ENCODE data around the gene PARP14. TPM values are rescaled to one million over a fixed set of nuclear protein-coding genes. Genes with fewer than 3 reads are reported as not detected.

The PARP14 gene
- total and polyA plus RNA-seq, 8 donors, result 5.0 to 49.7 (median 21.6) TPM

DNA sequence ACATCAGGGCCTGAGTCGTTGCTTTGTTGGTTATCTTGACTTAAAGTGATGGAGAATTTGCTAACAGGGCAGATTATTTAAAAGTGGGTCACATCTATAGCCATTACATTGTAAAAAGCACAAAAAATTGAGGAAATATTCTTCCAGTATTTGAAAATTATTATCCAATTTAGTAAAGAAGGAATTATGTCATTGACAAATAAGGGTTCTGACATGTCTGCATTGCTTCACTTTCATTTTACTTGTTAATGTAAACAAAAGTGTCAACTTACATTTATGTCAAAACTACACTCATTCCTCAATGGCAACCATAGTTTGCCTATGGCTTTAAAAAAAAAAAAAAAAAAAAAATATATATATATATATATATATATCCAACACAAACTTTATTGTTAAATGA is 3.4 kb upstream of the PARP14 start:
- Histone ChIP-seq H3K9me3 (no peaks in the 10 kb centered on the region), H3K36me3 (no peaks in the 10 kb centered on the region), H3K27ac (no peak overlapping the region), H3K4me1 (peaks cover 14 to 30% (median 22%) of the 10 kb centered on the region in 4 donors), H3K4me3 (no peak overlapping the region), H3K27me3 (no peaks in the 10 kb centered on the region)
- WGBS, 5 donors, result 59 to 78% (median 73%) methylated on average over 1 of the region's 1 CpG
- no peak for DNase-seq
- no peak for TF ChIP-seq POLR2A (IDR thresholded peaks at IDR 0.05)
- TF ChIP-seq EP300 (IDR thresholded peaks at IDR 0.05), result no peak
- intact Hi-C loops (cut with DNase I; ENCODE audit: low total_unique reads), result loop anchor here (5.0 kb wide), 1 partner anchor 115 kb away; the partner anchor contains the start of genes DTX3L and PARP9

DNA sequence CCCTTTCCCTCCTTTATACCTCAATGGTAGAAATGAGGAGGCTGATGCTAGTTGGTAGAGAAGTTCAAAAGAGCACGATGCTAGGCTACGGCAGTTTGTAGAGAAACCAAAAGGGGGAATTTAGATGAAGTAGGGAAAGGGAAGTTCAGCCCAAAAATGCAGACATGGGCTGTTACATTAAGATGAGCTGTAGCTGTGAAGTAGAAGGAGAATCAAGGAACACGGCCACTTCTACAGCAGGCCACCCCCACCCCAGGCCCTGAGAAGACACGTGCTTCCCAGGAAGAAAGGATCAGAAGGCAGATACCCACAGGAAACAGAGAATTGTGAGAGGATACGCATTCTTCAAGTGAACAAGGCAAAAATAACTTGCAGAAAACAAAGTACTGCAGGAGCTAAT is 2.1 kb upstream of the PARP14 start:
- no peak for DNase-seq
- intact Hi-C loops (cut with DNase I; ENCODE audit: low total_unique reads), result loop anchor here (5.0 kb wide), 1 partner anchor 116 kb away; the partner anchor contains the start of genes DTX3L and PARP9
- 73 to 87% (median 79%) methylated on average over 5 of the region's 5 CpGs for WGBS, 5 donors
- Histone ChIP-seq H3K27ac (peak overlapping the region in 4 of 5 donors; percentile 94 to 98 (median 97)), H3K36me3 (no peaks in the 10 kb centered on the region), H3K4me3 (no peak overlapping the region), H3K9me3 (no peaks in the 10 kb centered on the region), H3K4me1 (peaks cover 24 to 43% (median 33%) of the 10 kb centered on the region in 4 donors), H3K27me3 (no peaks in the 10 kb centered on the region)
- TF ChIP-seq POLR2AphosphoS5 (IDR thresholded peaks at IDR 0.05) (no peak), EP300 (IDR thresholded peaks at IDR 0.05) (no peak), CTCF (IDR thresholded peaks at IDR 0.05) (no peak), POLR2A (IDR thresholded peaks at IDR 0.05) (no peak)

GRCh38 chr3:122679085-122679881 is 1.4 kb upstream of the PARP14 start:
- peak overlapping the region; percentile 92 to 98 (median 96) for H3K27ac ChIP-seq
- intact Hi-C loops (cut with DNase I; ENCODE audit: low total_unique reads), result loop anchor here (5.0 kb wide), 1 partner anchor 117 kb away; the partner anchor contains the start of genes DTX3L and PARP9

DNA sequence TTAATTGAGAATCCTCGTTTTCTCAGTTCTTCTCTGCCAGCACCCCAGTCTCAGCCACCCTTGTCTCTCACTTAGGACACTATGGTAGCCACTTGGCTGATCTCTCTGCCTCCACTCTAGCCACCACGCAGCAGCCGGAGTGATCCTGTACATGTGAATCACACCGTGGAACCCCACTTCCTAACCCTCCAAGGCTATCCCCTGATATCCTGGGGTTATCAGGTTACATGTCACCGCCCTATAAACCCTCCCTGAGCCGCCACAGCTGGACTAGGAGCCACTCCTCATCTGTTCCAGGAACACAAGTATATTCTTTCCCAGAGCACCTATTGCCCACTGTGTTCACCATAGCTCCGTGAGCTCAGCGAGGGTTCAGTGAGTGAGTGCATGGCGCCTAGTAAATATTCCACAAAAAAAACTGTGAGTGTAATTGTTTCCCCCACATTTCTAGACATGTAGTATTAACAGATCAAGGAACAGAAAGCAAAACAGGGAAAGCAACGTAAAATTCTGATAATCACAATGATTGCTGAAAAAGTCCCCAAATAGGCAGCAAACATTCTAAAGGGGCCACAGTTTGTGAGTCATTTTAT is 661 bp upstream of the PARP14 start:
- peak; percentile 36 to 62 for DNase-seq
- Histone ChIP-seq H3K27ac (peak overlapping the region; percentile 92 to 98 (median 96)), H3K36me3 (no peaks in the 10 kb centered on the region), H3K4me3 (peak overlapping the region; percentile 82 to 94 (median 90)), H3K27me3 (no peaks in the 10 kb centered on the region), H3K4me1 (peaks cover 24 to 43% (median 34%) of the 10 kb centered on the region in 4 donors), H3K9me3 (no peaks in the 10 kb centered on the region)
- intact Hi-C loops (cut with DNase I; ENCODE audit: low total_unique reads), result loop anchor here (5.0 to 10.0 kb wide), 2 partner anchors 118 to 285 kb away; partner anchors contain the start of genes DTX3L and PARP9
- 9 to 23% (median 13%) methylated on average over 10 of the region's 10 CpGs for WGBS, 5 donors
- TF ChIP-seq CTCF (IDR thresholded peaks at IDR 0.05) (no peak), POLR2AphosphoS5 (IDR thresholded peaks at IDR 0.05) (peak in 1 of 3 donors; percentile 17), POLR2A (IDR thresholded peaks at IDR 0.05) (no peak)

More at GRCh38 chr3:122679085-122679881, 1.4 kb upstream of the PARP14 start:
- no peak for TF ChIP-seq POLR2A (IDR thresholded peaks at IDR 0.05)
- TF ChIP-seq CTCF (IDR thresholded peaks at IDR 0.05), result peak in 5 of 7 experiments; percentile 70 to 85 (median 75)
- no peak for TF ChIP-seq EP300 (IDR thresholded peaks at IDR 0.05)
- TF ChIP-seq POLR2AphosphoS5 (IDR thresholded peaks at IDR 0.05), result peak in 1 of 3 donors; percentile 65
- H3K36me3 ChIP-seq, result no peaks in the 10 kb centered on the region
- H3K4me3 ChIP-seq, result peak overlapping the region; percentile 82 to 94 (median 90)
- H3K27me3 ChIP-seq, result no peaks in the 10 kb centered on the region
- peaks cover 24 to 43% (median 34%) of the 10 kb centered on the region in 4 donors for H3K4me1 ChIP-seq
- peak; percentile 84 to 93 for DNase-seq
- 6 to 10% (median 6%) methylated on average over 16 of the region's 16 CpGs for WGBS, 5 donors
- no peaks in the 10 kb centered on the region for H3K9me3 ChIP-seq

All from stomach (tissue), 9 donors.